Right lobe of liver (tissue), 6 donors: ENCODE data around the gene THRA. TPM values are rescaled to one million over a fixed set of nuclear protein-coding genes. Genes with fewer than 3 reads are reported as not detected.
A peak's percentile ranks its signal among the peaks of the same experiment; 100 is the strongest.

Source experiments
- ATAC-seq, 4 donors: fragments of 200-7000 bp; cut with Tn5 transposase; one replicate each; pipeline ENCODE4 v1.9.1; 2020; ENCODE audit warnings: mild to moderate bottlenecking in 4 of 4, moderate library complexity in 4 of 4
- DNase-seq, 3 donors: peaks; one replicate each; pipeline ENCODE4 v3.0.0-alpha.2; 2020
- H3K27ac ChIP-seq, 3 donors: fragments of 200-600 bp; one replicate each; pipeline ENCODE4 v1.8.0; 2022
- H3K27me3 ChIP-seq, 2 donors: fragments of 200-600 bp; one replicate each; pipeline ENCODE4 v1.8.0; 2022
- H3K36me3 ChIP-seq, 4 donors: fragments of 200-600 bp; sonication (generic) in 1 of 4; one replicate each; pipeline versions ENCODE4 v1.5.1 to v1.8.0; 2017 to 2022; ENCODE audit warnings: control low read depth in 1 of 4
- H3K4me1 ChIP-seq, 4 donors: fragments of 200-600 bp; sonication (generic) in 1 of 4; one replicate each; pipeline versions ENCODE4 v1.5.1 to v1.8.0; 2017 to 2022; ENCODE audit warnings: control low read depth in 1 of 4
- H3K4me3 ChIP-seq, 3 donors: fragments of 200-600 bp; one replicate each; pipeline ENCODE4 v1.8.0; 2022
- H3K9me3 ChIP-seq, 4 donors: fragments of 200-600 bp; sonication (generic) in 1 of 4; one replicate each; pipeline versions ENCODE4 v1.5.1 to v1.8.0; 2017 to 2022; ENCODE audit warnings: control low read depth in 1 of 4
- POLR2A ChIP-seq: fragments of 450-650 bp; IDR thresholded peaks from one replicate; pipeline ENCODE4 v1.6.1; 2017; ENCODE audit warnings: antibody characterized with exemption, mild to moderate bottlenecking
- WGBS: methylation state at CpG from one replicate; pipeline ENCODE4 v1.1.6; 2018; ENCODE audit warnings: low coverage, low lambda C conversion rate; ENCODE audit not compliant: insufficient coverage; ENCODE audit errors: missing lambda C conversion rate; 5-methylcytosine and 5-hydroxymethylcytosine counted together
- intact Hi-C, 2 donors: fragments of 100-400 bp; cut with DNase I; formaldehyde crosslinking; loops; one replicate each; pipeline versions ENCODE4 v1.11.2 to v1.14.1; 2022
- total RNA-seq, 6 experiments: library from RNA; depleted of rRNA in 2 of 6; stranded (reverse); fragments of >200 nt in 2 of 6; fragmentation: NEBNext Ultra II Directional in 3 of 6; extraction: Animal tissue kit (Norgen Biotek cat#: 25700) in 3 of 6; gene quantifications; one replicate each; pipeline versions ENCODE4 v1.1.0 to v1.2.4, GENCODE V29; 2016 to 2023
- TF ChIP-seq, protein P1 (sequence below), 4 donors: fragments of 200-600 bp in 3 of 4; fragments of 450-650 bp in 1 of 4; IDR thresholded peaks; one replicate each; pipeline versions ENCODE4 v1.5.1 to v1.8.0; 2016 to 2022; ENCODE audit warnings: antibody characterized with exemption in 4 of 4, mild to moderate bottlenecking in 2 of 4
- donor health status: DM: no; HTN: yes; CAD: no.
- donor health status: DM: no; HTN: no; CAD: no.
- donor health status: DM: no; HTN: no; CAD: no.
- donor health status: DM: no; HTN: yes; CAD: no.
- donor health status: DM: no; HTN: yes; CAD: no.

THRA gene
- total RNA-seq, 6 experiments from 2014 or later = 3.7 to 9.4 (median 7.7) TPM

DNA sequence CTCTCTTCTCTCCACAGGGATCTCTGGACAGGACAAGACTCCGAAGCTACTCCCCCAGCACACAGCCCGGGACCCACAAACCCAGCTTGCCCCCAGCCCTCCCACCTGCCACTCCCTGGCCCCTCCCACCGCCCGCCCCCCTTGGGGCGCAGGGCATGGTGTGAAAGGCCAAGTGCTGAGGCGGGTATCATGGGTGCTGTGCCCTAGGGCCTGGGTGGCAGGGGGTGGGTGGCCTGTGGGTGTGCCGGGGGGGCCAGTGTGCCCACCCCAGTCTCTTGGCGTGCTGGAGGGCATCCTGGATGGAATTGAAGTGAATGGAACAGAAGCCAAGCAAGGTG lies 11.4 kb downstream of the THRA start:
- intact Hi-C loops = loop anchor here in 1 of 2 donors (10.0 kb wide), 1 partner anchor 59 kb away; the partner anchor contains the start of gene CSF3
- peaks cover 2 to 44% (median 23%) of the 10 kb centered on the region in 4 donors for H3K4me1 ChIP-seq
- no peaks in the 10 kb centered on the region for H3K27me3 ChIP-seq
- TF ChIP-seq, protein P1, sequence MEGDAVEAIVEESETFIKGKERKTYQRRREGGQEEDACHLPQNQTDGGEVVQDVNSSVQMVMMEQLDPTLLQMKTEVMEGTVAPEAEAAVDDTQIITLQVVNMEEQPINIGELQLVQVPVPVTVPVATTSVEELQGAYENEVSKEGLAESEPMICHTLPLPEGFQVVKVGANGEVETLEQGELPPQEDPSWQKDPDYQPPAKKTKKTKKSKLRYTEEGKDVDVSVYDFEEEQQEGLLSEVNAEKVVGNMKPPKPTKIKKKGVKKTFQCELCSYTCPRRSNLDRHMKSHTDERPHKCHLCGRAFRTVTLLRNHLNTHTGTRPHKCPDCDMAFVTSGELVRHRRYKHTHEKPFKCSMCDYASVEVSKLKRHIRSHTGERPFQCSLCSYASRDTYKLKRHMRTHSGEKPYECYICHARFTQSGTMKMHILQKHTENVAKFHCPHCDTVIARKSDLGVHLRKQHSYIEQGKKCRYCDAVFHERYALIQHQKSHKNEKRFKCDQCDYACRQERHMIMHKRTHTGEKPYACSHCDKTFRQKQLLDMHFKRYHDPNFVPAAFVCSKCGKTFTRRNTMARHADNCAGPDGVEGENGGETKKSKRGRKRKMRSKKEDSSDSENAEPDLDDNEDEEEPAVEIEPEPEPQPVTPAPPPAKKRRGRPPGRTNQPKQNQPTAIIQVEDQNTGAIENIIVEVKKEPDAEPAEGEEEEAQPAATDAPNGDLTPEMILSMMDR (IDR thresholded peaks at IDR 0.05) = no peak
- TF ChIP-seq POLR2A = no peak
- ATAC-seq = no peak
- no peak overlapping the region for H3K4me3 ChIP-seq
- DNase-seq = no peak
- no peaks in the 10 kb centered on the region for H3K9me3 ChIP-seq
- WGBS = 86% methylated on average over 6 of the region's 8 CpGs
- no peaks in the 10 kb centered on the region for H3K36me3 ChIP-seq
- no peak overlapping the region for H3K27ac ChIP-seq

DNA sequence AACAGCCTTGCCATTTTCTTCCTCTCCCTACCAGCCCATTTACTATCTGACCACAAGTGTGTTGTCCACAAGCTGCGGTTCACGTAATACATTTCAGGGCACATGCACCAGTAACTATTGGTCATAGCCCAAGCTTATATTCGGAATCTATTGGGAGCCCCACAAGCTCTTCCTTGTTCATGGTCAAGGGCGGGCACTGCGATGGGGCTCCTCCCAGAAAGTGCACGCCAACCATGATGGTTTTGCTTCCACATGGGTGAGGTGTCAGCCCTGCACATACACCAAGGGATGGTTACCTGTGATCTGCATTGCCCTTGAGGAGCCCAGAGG lies 12.1 kb downstream of the THRA start:
- ATAC-seq (no peak), DNase-seq (no peak)
- TF ChIP-seq POLR2A = no peak
- TF ChIP-seq, protein P1 (IDR thresholded peaks at IDR 0.05) = no peak
- peaks cover 2 to 38% (median 22%) of the 10 kb centered on the region in 4 donors for H3K4me1 ChIP-seq
- H3K4me3 ChIP-seq = no peak overlapping the region
- no peaks in the 10 kb centered on the region for H3K9me3 ChIP-seq
- H3K36me3 ChIP-seq = no peaks in the 10 kb centered on the region
- intact Hi-C loops = loop anchor here in 1 of 2 donors (10.0 kb wide), 1 partner anchor 60 kb away; the partner anchor contains the start of gene CSF3
- H3K27ac ChIP-seq = no peak overlapping the region
- WGBS = 70% methylated on average over 4 of the region's 6 CpGs
- no peaks in the 10 kb centered on the region for H3K27me3 ChIP-seq

DNA sequence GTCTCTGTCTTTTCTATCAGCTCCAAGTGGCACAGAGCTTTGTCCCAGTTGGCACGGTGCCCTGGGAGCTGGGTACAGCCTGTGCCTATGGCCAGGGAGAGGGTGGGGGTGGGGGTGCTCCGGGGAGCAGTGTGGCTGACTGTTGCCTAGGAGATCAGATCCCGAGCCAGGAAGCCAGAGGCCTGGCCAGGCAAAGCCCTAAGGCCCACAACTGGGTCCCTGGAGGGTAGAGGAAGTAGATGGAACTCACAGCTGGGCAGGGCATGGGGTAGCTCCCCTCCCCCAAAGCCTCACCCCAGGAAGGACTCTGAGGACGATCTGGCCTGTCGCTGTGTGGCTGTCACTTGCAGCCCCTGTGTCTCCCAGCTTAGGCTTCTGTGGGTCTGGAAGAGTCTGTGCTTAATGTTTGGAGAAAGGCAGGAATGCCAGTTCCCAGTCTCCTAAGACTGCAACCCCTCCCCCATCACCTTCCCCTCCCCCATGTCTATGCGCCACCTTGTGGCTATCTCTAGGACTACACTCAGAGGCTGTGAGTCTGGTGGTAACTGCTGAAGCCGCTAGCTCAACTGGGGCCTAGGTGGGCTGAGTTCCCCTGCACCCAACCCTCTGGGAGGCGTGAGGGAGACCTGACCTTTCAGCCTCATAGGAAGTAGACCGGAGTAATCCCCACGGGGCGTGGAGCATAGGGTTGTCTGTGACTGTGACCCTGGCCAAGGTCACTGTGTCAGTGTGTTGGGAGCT lies 12.6 kb downstream of the THRA start:
- intact Hi-C loops = loop anchor here in 1 of 2 donors (10.0 kb wide), 1 partner anchor 61 kb away; the partner anchor contains the start of gene CSF3
- ATAC-seq (peak; percentile 78 to 87 (median 80)), DNase-seq (peak; percentile 57 to 74 (median 71))
- Histone ChIP-seq H3K4me3 (no peak overlapping the region), H3K27me3 (no peaks in the 10 kb centered on the region), H3K9me3 (no peaks in the 10 kb centered on the region), H3K4me1 (peaks cover 2 to 38% (median 22%) of the 10 kb centered on the region in 4 donors), H3K27ac (peak overlapping the region in 2 of 3 donors; percentile 5 to 16), H3K36me3 (no peaks in the 10 kb centered on the region)
- WGBS = 0% methylated on average over 3 of the region's 11 CpGs
- TF ChIP-seq POLR2A = no peak
- TF ChIP-seq, protein P1 (IDR thresholded peaks at IDR 0.05) = peak; percentile 77 to 90 (median 82)

DNA sequence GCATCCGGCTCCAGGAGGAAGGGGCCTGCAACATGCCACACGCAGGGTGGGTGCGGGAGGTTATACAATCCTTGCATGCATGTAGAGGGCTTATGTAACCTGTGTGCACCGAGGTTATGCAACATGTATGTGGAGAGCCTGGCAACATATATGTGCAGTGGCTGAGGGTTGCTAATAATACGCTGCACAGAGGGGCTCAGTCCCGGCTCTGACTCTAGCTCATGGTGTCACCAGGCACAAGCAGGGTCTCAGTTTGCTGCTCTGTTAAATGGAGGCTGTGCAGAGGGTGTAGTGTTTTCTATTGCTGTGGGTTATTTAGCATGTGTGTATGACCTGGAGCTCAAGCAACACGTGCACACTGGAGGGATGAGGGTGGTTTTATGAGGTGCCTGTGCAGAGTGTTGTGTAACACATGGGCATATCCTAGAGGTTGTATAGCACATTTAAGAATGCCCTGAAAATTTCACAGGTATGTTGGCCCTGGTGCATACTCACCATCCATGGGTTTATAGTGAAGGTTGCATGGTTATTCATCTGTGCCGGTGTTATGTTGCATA lies 13.3 kb downstream of the THRA start:
- no peak for TF ChIP-seq POLR2A
- TF ChIP-seq, protein P1 (IDR thresholded peaks at IDR 0.05) = no peak

More for the DNA sequence above, 13.3 kb downstream of the THRA start:
- no peaks in the 10 kb centered on the region for H3K27me3 ChIP-seq
- 75% methylated on average over 2 of the region's 8 CpGs for WGBS
- DNase-seq = no peak
- peaks cover 2 to 37% (median 22%) of the 10 kb centered on the region in 4 donors for H3K4me1 ChIP-seq
- no peaks in the 10 kb centered on the region for H3K36me3 ChIP-seq
- H3K9me3 ChIP-seq = no peaks in the 10 kb centered on the region
- no peak for ATAC-seq
- no peak overlapping the region for H3K4me3 ChIP-seq
- H3K27ac ChIP-seq = peak overlapping the region in 1 of 3 donors; percentile 16
- intact Hi-C loops = loop anchor here in 1 of 2 donors (10.0 kb wide), 1 partner anchor 61 kb away; the partner anchor contains the start of gene CSF3
